GM08714 (cell line): ENCODE data around the gene LRRC7.
"Not testable (repeated sequence)": the region's sequence is repeated elsewhere in the genome, so short reads cannot be mapped to it uniquely, and the experiment has no call there.

Experiments
- H3K4me3 ChIP-seq: fragments of 200-500 bp; sonication (Bioruptor generic); 2 replicates; pipeline ENCODE4 v1.5.1; 2014; ENCODE audit warnings: mild to moderate bottlenecking, low read length, inconsistent platforms
- ZNF274 ChIP-seq: IDR thresholded peaks from 2 replicates; pipeline ENCODE4 v1.6.1; 2012; ENCODE audit warnings: mild to moderate bottlenecking, low read depth, low read length

The LRRC7 gene

GRCh38 chr1:69932760-69933159, 365.0 kb downstream of the LRRC7 start:
- TF ChIP-seq ZNF274: no peak
- no peak overlapping the region for H3K4me3 ChIP-seq

- no peak overlapping the region for H3K4me3 ChIP-seq
- no peak for TF ChIP-seq ZNF274
These were observed 372.5 kb downstream of the LRRC7 start for GRCh38 chr1:69940231-69940630.

- H3K4me3 ChIP-seq: no peak overlapping the region
- TF ChIP-seq ZNF274: no peak
These were observed 373.1 kb downstream of the LRRC7 start for GRCh38 chr1:69940816-69941215.

- H3K4me3 ChIP-seq: no peak overlapping the region
- no peak for TF ChIP-seq ZNF274
These were observed 375.3 kb downstream of the LRRC7 start for GRCh38 chr1:69943030-69943429.

GRCh38 chr1:69946935-69947334, 379.2 kb downstream of the LRRC7 start:
- no peak overlapping the region for H3K4me3 ChIP-seq

GRCh38 chr1:69947837-69948236, 380.1 kb downstream of the LRRC7 start:
- TF ChIP-seq ZNF274: no peak
- H3K4me3 ChIP-seq: no peak overlapping the region

More at GRCh38 chr1:69946935-69947334, 379.2 kb downstream of the LRRC7 start:
- TF ChIP-seq ZNF274: no peak

GRCh38 chr1:69952676-69953075, 385.0 kb downstream of the LRRC7 start:
- no peak for TF ChIP-seq ZNF274
- no peak overlapping the region for H3K4me3 ChIP-seq

- not testable (repeated sequence) for H3K4me3 ChIP-seq
These were observed 394.7 kb downstream of the LRRC7 start for GRCh38 chr1:69962452-69962851.

- H3K4me3 ChIP-seq: no peak overlapping the region
- TF ChIP-seq ZNF274: no peak
These were observed 399.6 kb downstream of the LRRC7 start for GRCh38 chr1:69967245-69967766.

GRCh38 chr1:69976896-69977295, 409.2 kb downstream of the LRRC7 start:
- TF ChIP-seq ZNF274: no peak

GRCh38 chr1:69982992-69983391, 415.3 kb downstream of the LRRC7 start:
- no peak overlapping the region for H3K4me3 ChIP-seq
- no peak for TF ChIP-seq ZNF274

More at GRCh38 chr1:69976896-69977295, 409.2 kb downstream of the LRRC7 start:
- no peak overlapping the region for H3K4me3 ChIP-seq

GRCh38 chr1:69985376-69985775, 417.7 kb downstream of the LRRC7 start:
- no peak overlapping the region for H3K4me3 ChIP-seq
- no peak for TF ChIP-seq ZNF274

GRCh38 chr1:69985901-69986439, 418.2 kb downstream of the LRRC7 start:
- TF ChIP-seq ZNF274: no peak
- no peak overlapping the region for H3K4me3 ChIP-seq

- no peak for TF ChIP-seq ZNF274
- no peak overlapping the region for H3K4me3 ChIP-seq
These were observed 420.2 kb downstream of the LRRC7 start for GRCh38 chr1:69987881-69988280.

GRCh38 chr1:69991644-69992043, 423.9 kb downstream of the LRRC7 start:
- TF ChIP-seq ZNF274: no peak
- H3K4me3 ChIP-seq: no peak overlapping the region

- no peak for TF ChIP-seq ZNF274
These were observed 424.9 kb downstream of the LRRC7 start for GRCh38 chr1:69992594-69992993.

More at GRCh38 chr1:69992594-69992993, 424.9 kb downstream of the LRRC7 start:
- H3K4me3 ChIP-seq: no peak overlapping the region
